OCI-LY1 (cell line): ENCODE results near the gene PAQR6.

Experiments
- H2AFZ ChIP-seq: fragments of 200-600 bp; sonication (generic), shearing (Covaris generic); 2 replicates; pipeline ENCODE4 v1.6.0; 2014; ENCODE audit warnings: antibody characterized with exemption, mild to moderate bottlenecking, low read length
- H3F3A ChIP-seq: fragments of 200-600 bp; sonication (generic), shearing (Covaris generic); 2 replicates; pipeline ENCODE4 v1.6.0; 2014; ENCODE audit warnings: mild to moderate bottlenecking, antibody characterized with exemption, low read length, moderate library complexity; ENCODE audit not compliant: insufficient read depth
- H3K27ac ChIP-seq: fragments of 200-600 bp; sonication (generic); 2 replicates; pipeline ENCODE4 v1.5.1; 2014; ENCODE audit warnings: low read length, mixed run types, mild to moderate bottlenecking, low read depth; ENCODE audit not compliant: poor library complexity, severe bottlenecking
- H3K27me3 ChIP-seq: fragments of 200-600 bp; sonication (generic); 2 replicates; pipeline ENCODE4 v1.6.0; 2014; ENCODE audit warnings: antibody characterized with exemption, mild to moderate bottlenecking, low read length, moderate library complexity; ENCODE audit not compliant: insufficient read depth
- H3K36me3 ChIP-seq: fragments of 200-600 bp; sonication (generic); 2 replicates; pipeline ENCODE4 v1.6.1; 2014; ENCODE audit warnings: mild to moderate bottlenecking, antibody characterized with exemption, low read length, moderate library complexity, mixed read lengths; ENCODE audit not compliant: insufficient read depth
- H3K4me1 ChIP-seq: fragments of 200-600 bp; sonication (generic); 2 replicates; pipeline ENCODE4 v1.5.1; 2014; ENCODE audit warnings: mild to moderate bottlenecking, low read length, moderate library complexity; ENCODE audit not compliant: insufficient read depth, severe bottlenecking
- H3K4me2 ChIP-seq: fragments of 200-600 bp; sonication (generic), shearing (Covaris generic); 2 replicates; pipeline ENCODE4 v1.6.1; 2014; ENCODE audit warnings: low read length
- H3K4me3 ChIP-seq: fragments of 200-600 bp; sonication (generic); 2 replicates; pipeline ENCODE4 v1.5.1; 2014; ENCODE audit warnings: low read length, low read depth, mild to moderate bottlenecking, mixed read lengths; ENCODE audit not compliant: poor library complexity, severe bottlenecking
- H3K79me2 ChIP-seq: fragments of 200-600 bp; shearing (Covaris generic); 2 replicates; pipeline ENCODE4 v1.6.1; 2016; ENCODE audit warnings: mixed run types, low read length, mixed read lengths; ENCODE audit not compliant: insufficient read depth
- H3K9ac ChIP-seq: fragments of 200-600 bp; sonication (generic), shearing (Covaris generic); 2 replicates; pipeline ENCODE4 v1.6.1; 2014; ENCODE audit warnings: mild to moderate bottlenecking, low read length, mixed read lengths
- H3K9me2 ChIP-seq: fragments of 200-600 bp; sonication (generic), shearing (Covaris generic); 2 replicates; pipeline ENCODE4 v1.6.1; 2014; ENCODE audit warnings: low read depth, mild to moderate bottlenecking, low read length, mixed read lengths
- H3K9me3 ChIP-seq: fragments of 200-600 bp; shearing (Covaris generic); 2 replicates; pipeline ENCODE4 v1.6.1; 2014; ENCODE audit warnings: low read length, mixed read lengths
- H4K20me1 ChIP-seq: fragments of 200-600 bp; sonication (generic), shearing (Covaris generic); 2 replicates; pipeline ENCODE4 v1.6.0; 2016; ENCODE audit warnings: mild to moderate bottlenecking, low read length; ENCODE audit not compliant: insufficient read depth
- EZH2 ChIP-seq: fragments of 200-600 bp; sonication (generic), shearing (Covaris generic); IDR thresholded peaks from 2 replicates; pipeline ENCODE4 v1.8.0; 2017; ENCODE audit warnings: borderline replicate concordance, mixed run types, mild to moderate bottlenecking, antibody characterized with exemption, low read length, moderate library complexity, mixed read lengths
- TF ChIP-seq, protein P1 (sequence below): fragments of 200-600 bp; sonication (generic), shearing (Covaris generic); IDR thresholded peaks from 2 replicates; pipeline ENCODE4 v1.5.1; 2017; ENCODE audit warnings: mild to moderate bottlenecking, antibody characterized with exemption, low read length, moderate library complexity, mixed read lengths

The PAQR6 gene

DNA sequence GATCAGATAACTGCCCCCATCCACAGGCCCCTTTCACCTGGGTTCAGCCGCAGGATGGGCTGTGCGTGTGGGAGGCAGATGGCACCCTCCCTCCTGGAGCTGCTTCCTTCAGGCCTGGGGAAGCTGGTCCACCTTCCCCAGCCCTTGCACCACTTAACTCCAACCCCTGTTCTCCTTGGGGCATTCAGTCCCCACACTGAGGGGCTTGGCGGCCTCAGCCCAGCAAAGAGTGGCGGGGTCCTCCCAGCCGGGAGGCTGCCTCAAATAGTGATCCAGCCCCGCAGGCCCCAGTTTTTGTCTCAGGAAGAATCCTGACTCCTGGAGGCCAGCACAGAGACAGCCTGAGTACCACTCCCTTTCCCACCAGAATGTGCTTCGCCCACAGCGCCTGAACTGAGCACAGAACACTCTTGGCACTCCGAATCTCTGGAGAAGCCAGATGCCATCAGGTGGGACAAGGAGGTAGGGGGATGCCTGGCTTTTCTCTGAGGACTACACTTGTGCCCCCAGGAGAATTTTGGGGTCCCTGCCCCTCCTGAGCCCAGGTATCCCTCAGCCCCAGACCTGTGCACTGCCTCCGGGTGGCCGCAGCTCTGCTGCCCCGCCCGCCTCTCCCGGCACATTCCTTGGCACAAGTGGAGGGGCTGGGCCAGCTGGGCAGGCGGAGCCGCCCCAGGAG lies 936 bp downstream of the PAQR6 start:
- no peak overlapping the region for H3K4me2 ChIP-seq
- H4K20me1 ChIP-seq, result no peaks in the 10 kb centered on the region
- no peak overlapping the region for H3K9ac ChIP-seq
- H3K27ac ChIP-seq, result no peak overlapping the region
- no peaks in the 10 kb centered on the region for H3K9me2 ChIP-seq
- H3K27me3 ChIP-seq, result 0 out of 2 replicates have a peak, but pooled peaks cover 5% of the 10 kb centered on the region
- H3K9me3 ChIP-seq, result no peaks in the 10 kb centered on the region
- H3K79me2 ChIP-seq, result no peaks in the 10 kb centered on the region
- H3K4me3 ChIP-seq, result no peak overlapping the region
- H3K36me3 ChIP-seq, result peaks cover 37% of the 10 kb centered on the region
- H3F3A ChIP-seq, result no peaks in the 10 kb centered on the region
- TF ChIP-seq, protein P1, sequence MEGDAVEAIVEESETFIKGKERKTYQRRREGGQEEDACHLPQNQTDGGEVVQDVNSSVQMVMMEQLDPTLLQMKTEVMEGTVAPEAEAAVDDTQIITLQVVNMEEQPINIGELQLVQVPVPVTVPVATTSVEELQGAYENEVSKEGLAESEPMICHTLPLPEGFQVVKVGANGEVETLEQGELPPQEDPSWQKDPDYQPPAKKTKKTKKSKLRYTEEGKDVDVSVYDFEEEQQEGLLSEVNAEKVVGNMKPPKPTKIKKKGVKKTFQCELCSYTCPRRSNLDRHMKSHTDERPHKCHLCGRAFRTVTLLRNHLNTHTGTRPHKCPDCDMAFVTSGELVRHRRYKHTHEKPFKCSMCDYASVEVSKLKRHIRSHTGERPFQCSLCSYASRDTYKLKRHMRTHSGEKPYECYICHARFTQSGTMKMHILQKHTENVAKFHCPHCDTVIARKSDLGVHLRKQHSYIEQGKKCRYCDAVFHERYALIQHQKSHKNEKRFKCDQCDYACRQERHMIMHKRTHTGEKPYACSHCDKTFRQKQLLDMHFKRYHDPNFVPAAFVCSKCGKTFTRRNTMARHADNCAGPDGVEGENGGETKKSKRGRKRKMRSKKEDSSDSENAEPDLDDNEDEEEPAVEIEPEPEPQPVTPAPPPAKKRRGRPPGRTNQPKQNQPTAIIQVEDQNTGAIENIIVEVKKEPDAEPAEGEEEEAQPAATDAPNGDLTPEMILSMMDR, result no peak
- TF ChIP-seq EZH2, result no peak
- H3K4me1 ChIP-seq, result peaks cover 10% of the 10 kb centered on the region
- no peak overlapping the region for H2AFZ ChIP-seq

DNA sequence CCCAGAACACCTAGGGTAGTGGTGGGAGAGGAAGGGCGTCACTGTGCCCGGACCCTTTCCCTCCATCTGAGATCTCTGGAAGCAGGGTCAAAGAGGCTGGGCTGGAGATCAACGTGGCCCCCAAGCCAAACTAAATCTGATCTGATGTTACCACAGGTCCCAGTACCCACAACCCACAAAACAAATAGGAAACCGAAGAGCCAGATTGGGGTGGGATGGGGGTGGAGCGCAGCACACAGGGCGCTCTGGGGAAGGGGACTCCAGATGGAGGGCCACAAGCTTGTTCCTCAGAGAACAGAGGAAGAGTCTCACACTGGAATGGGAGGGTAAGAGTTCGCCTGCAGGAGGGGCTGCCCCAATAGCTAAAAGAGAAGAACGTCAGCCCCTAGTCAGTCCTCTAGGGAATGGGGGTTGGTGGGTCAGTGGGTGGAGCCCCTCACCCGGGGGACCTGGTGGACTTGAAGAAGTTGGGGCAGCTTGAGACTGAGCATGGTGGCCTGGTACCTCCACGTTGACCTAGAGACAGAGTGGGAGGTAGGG lies 1.5 kb downstream of the PAQR6 start:
- Histone ChIP-seq H3K4me1 (peaks cover 10% of the 10 kb centered on the region), H3K9ac (peak overlapping the region; percentile 5; the same call in 1 of the 2 replicates), H3K79me2 (no peaks in the 10 kb centered on the region), H4K20me1 (no peaks in the 10 kb centered on the region), H3K27me3 (0 out of 2 replicates have a peak, but pooled peaks cover 5% of the 10 kb centered on the region), H3K9me2 (no peaks in the 10 kb centered on the region), H3K4me2 (peak overlapping the region; percentile 60), H3K4me3 (peak overlapping the region; percentile 42), H3F3A (no peaks in the 10 kb centered on the region), H3K36me3 (peaks cover 31% of the 10 kb centered on the region), H2AFZ (no peak overlapping the region), H3K27ac (no peak overlapping the region), H3K9me3 (no peaks in the 10 kb centered on the region)
- TF ChIP-seq EZH2, result no peak
- TF ChIP-seq, protein P1, result no peak

GRCh38 chr1:156245451-156246232 lies 2.2 kb downstream of the PAQR6 start:
- no peak for TF ChIP-seq EZH2
- TF ChIP-seq, protein P1, result no peak
- Histone ChIP-seq H3K4me1 (peaks cover 10% of the 10 kb centered on the region), H3K27ac (no peak overlapping the region), H3K79me2 (no peaks in the 10 kb centered on the region), H3K9ac (peak overlapping the region; percentile 5; the same call in 1 of the 2 replicates), H3K9me2 (no peaks in the 10 kb centered on the region), H3F3A (no peaks in the 10 kb centered on the region), H3K36me3 (peaks cover 24% of the 10 kb centered on the region), H4K20me1 (no peaks in the 10 kb centered on the region), H3K9me3 (no peaks in the 10 kb centered on the region), H2AFZ (no peak overlapping the region), H3K4me2 (peak overlapping the region; percentile 60), H3K4me3 (peak overlapping the region; percentile 42), H3K27me3 (0 out of 2 replicates have a peak, but pooled peaks cover 5% of the 10 kb centered on the region)
